ENCODE data around the gene CDH20.

DNA sequence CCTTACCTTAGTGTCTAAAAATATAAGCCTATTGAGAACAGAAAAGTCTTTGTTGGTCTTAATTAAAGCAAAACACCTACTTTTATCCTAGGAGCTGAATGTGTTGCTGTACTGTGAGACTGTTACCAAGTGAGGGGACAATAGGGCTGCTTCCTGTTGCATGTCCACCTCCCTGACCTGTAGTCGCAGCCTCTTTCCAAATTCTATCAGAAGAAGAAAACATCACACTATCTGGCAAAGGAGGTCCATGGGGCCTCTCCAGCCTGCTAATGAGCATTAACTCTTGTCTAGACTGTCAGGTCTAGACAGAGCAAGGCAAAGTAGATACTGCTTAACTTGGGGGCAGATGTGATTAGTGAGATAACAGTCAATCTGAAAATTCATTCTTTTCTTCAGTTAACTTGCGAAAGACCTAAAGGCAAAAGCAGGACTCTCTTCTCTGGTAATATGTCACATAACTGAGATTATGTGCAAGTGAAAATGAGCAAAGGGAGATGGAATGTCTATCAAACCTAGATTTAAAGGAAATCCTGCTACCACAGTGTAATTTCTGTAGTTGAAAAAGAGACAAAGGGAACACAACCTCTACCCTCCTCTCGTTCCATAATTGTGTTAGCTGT is 66.9 kb downstream of the CDH20 start:
- TF ChIP-seq POLR2A (IDR thresholded peaks at IDR 0.05; ENCODE audit: low read depth, low read length) (no peak), SPI1 (IDR thresholded peaks at IDR 0.05; ENCODE audit: low read depth, low read length) (no peak), TAF1 (IDR thresholded peaks at IDR 0.05; ENCODE audit: low read depth, low read length) (no peak), POLR2AphosphoS5 (IDR thresholded peaks at IDR 0.05; ENCODE audit: low read depth, low read length) (no peak)
